ENCODE results near the gene TEF. TPM values are rescaled to one million over a fixed set of nuclear protein-coding genes. Genes with fewer than 3 reads are reported as not detected.

Gene TEF
- total RNA-seq, 6 experiments from 2014 or later = 7.4 to 10.6 (median 9.4) TPM

DNA sequence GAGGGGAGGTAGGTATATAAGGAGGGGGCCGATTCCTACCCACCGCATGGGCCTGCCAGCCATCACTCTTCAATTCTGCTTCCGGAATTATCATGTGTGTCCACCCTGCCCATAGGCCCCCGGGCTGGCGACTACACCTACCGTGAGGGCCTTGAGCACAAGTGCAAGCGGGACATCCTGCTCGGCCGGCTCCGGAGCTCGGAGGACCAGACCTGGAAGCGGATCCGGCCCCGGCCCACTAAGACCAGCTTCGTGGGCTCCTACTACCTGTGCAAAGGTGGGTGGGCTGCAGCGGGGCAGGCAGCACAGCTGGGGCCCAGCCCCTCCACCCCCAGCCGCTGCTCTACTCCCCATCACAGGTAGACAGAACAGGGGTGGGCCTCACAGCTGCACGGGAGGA, 38.4 kb upstream of the TEF start:
- H3K27me3 Mint-ChIP-seq (ENCODE audit: insufficient read depth) = peaks cover 4% of the 10 kb centered on the region
- TF ChIP-seq CTCF (IDR thresholded peaks at IDR 0.05) = no peak
- H3K4me1 Mint-ChIP-seq (ENCODE audit: low read depth) = no peaks in the 10 kb centered on the region
- no peaks in the 10 kb centered on the region for H3K9me3 Mint-ChIP-seq
- DNase-seq = no peak
- H3K27ac Mint-ChIP-seq = no peak overlapping the region
- peaks cover 7% of the 10 kb centered on the region for H3K36me3 Mint-ChIP-seq (ENCODE audit: low read depth)
- H3K4me3 Mint-ChIP-seq = no peak overlapping the region

DNA sequence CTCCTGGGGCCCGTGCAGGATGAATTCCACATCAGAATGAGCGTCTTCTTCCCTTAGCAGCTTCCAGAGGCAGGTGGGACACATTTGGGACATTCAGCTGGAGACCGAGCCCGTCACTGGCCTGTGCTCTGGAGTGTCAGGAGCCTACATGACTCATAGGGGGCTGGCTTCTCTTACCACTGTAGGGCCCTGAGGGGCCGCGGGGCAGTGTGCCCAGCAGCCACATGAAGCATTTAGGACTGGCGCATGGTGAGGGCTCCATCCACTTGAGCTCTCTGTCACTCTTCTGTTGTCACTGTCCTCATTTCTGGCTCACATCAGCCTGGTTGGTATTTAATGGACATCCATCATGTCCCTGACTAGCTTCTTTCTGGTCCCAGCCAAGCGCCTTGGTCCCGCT, 38.0 kb upstream of the TEF start:
- H3K36me3 Mint-ChIP-seq (ENCODE audit: low read depth) = peaks cover 7% of the 10 kb centered on the region
- peaks cover 4% of the 10 kb centered on the region for H3K27me3 Mint-ChIP-seq (ENCODE audit: insufficient read depth)
- no peak overlapping the region for H3K27ac Mint-ChIP-seq
- TF ChIP-seq CTCF (IDR thresholded peaks at IDR 0.05) = no peak
- no peak overlapping the region for H3K4me3 Mint-ChIP-seq
- H3K4me1 Mint-ChIP-seq (ENCODE audit: low read depth) = no peaks in the 10 kb centered on the region
- H3K9me3 Mint-ChIP-seq = no peaks in the 10 kb centered on the region
- DNase-seq = no peak

DNA sequence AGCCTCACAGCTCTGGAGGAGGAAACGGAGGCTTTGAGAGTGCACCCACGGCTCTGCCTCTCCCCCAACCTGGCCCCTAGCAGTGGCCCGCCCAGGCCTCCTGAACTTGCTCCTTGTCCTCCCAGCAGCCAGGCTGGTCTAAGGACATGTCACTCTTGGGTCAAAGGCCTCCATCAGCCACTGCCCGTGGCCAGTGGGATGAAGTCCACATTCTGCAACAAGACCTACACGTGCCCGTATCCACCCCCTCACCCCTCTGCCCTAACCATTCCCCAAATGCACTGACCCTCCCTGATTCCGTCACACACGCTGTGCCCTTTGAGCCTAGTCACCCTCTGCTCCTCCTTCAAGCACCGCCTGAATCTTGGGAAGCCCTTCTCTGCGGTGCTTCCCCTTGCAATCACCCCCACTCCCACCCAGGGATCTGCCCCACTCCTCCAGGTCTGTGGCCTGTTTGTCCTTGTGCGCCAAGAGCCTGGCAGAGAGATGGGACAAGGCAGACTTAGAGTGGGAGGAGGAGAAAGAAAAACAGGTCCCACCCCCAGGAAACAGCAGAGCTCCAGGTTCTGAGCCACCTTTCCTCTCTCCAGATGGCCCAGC, 37.5 kb upstream of the TEF start:
- H3K27me3 Mint-ChIP-seq (ENCODE audit: insufficient read depth) = peaks cover 4% of the 10 kb centered on the region
- no peak overlapping the region for H3K4me3 Mint-ChIP-seq
- TF ChIP-seq CTCF (IDR thresholded peaks at IDR 0.05) = no peak
- H3K4me1 Mint-ChIP-seq (ENCODE audit: low read depth) = no peaks in the 10 kb centered on the region
- DNase-seq = no peak
- no peak overlapping the region for H3K27ac Mint-ChIP-seq
- no peaks in the 10 kb centered on the region for H3K9me3 Mint-ChIP-seq
- H3K36me3 Mint-ChIP-seq (ENCODE audit: low read depth) = peaks cover 7% of the 10 kb centered on the region

- Mint-ChIP-seq H3K9me3 (no peaks in the 10 kb centered on the region), H3K27ac (no peak overlapping the region), H3K27me3 (ENCODE audit: insufficient read depth) (peaks cover 4% of the 10 kb centered on the region), H3K4me3 (no peak overlapping the region), H3K36me3 (ENCODE audit: low read depth) (peaks cover 21% of the 10 kb centered on the region), H3K4me1 (ENCODE audit: low read depth) (peaks cover 13% of the 10 kb centered on the region)
- DNase-seq = no peak
- TF ChIP-seq CTCF (IDR thresholded peaks at IDR 0.05) = no peak
These were observed 35.9 kb upstream of the TEF start for GRCh38 chr22:41345807-41346335.

DNA sequence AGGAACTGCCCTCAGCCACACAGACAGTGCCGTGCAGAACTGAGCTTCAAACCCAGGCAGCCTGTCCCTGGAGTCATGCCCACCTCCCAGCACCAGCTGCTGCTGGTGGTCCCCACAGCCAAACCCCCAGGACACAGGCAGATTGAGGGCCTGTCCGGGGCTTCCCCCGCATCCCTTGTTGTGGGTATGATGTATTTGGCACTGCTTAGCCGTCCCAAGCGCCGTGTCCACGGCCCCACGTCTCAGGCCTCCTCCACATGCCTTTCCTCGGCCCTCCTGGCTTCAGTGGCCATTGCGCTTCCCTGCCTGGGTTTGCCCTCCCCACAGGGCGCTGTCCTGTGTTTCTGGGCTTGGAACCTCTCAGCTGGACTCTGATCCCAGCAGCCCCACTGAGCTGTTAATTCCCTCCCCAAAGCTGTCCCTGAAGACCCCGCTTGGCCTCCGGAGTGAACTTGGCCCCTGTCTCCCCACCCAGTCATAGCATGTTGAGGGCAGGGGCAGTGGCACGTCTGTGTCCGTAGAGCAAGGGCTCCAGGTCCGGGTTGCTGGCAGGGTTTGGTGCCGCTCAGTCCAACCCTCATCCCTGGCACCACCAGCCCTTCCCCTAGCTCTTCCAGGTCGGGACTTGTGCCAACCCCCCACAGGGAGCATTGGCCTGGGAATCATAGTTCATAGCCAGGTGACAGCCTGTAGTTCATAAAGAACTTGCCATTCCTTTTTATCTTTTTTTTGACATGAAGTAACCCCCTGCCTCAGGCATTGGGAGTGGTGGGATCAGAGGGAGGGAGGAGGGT, 34.5 kb upstream of the TEF start:
- H3K36me3 Mint-ChIP-seq (ENCODE audit: low read depth) = peaks cover 32% of the 10 kb centered on the region
- no peak overlapping the region for H3K4me3 Mint-ChIP-seq
- no peak for TF ChIP-seq CTCF (IDR thresholded peaks at IDR 0.05)
- H3K9me3 Mint-ChIP-seq = no peaks in the 10 kb centered on the region
- peaks cover 6% of the 10 kb centered on the region for H3K27me3 Mint-ChIP-seq (ENCODE audit: insufficient read depth)
- no peak overlapping the region for H3K27ac Mint-ChIP-seq
- peaks cover 23% of the 10 kb centered on the region for H3K4me1 Mint-ChIP-seq (ENCODE audit: low read depth)
- no peak for DNase-seq

Data from HFFc6 (cell line).